GM20000 (cell line): Measurements from ENCODE around the gene TEX38.

ENCODE experiments used
- DNase-seq: peaks from one replicate; pipeline ENCODE4 v3.0.0; 2012; ENCODE audit warnings: low spot score
- TF ChIP-seq, protein P1 (sequence below): IDR thresholded peaks from 2 replicates; pipeline ENCODE4 v1.5.1; 2012; ENCODE audit warnings: mild to moderate bottlenecking, control low read depth; ENCODE audit errors: extremely low read depth, missing control alignments

Gene TEX38

DNA sequence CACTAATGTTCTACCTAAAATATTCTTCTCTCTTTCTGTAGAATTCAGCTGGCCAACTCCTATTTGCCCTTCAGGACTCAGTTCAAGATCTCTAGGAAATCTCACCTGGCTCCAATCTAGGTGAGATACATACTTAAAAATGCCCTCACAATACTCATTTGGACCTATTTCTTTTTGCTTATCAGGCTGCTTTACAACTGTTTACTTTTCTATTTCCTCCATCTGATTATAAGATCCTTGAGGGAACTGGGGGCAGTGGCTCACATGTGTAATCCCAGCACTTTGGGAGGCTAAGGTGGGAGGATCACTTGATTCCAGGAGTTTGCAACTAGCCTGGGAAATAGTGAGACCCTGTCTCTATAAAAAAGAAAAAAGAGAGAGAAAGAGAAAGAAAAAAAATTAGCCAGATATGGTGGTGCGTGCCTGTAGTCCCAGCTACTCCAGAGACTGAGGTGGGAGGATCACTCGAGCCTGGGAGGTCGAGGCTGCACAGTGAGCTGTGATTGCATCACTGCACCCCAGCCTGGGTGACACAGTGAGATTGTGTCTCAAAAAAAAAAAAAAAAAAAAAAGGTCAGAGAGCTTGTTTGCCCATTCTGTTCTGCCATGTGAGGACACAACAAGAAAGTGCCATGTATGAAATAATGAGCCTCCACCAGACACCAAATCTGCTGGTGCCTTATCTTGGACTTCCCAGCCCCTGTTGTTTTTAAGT, 32.4 kb downstream of the TEX38 start:
- TF ChIP-seq, protein P1, sequence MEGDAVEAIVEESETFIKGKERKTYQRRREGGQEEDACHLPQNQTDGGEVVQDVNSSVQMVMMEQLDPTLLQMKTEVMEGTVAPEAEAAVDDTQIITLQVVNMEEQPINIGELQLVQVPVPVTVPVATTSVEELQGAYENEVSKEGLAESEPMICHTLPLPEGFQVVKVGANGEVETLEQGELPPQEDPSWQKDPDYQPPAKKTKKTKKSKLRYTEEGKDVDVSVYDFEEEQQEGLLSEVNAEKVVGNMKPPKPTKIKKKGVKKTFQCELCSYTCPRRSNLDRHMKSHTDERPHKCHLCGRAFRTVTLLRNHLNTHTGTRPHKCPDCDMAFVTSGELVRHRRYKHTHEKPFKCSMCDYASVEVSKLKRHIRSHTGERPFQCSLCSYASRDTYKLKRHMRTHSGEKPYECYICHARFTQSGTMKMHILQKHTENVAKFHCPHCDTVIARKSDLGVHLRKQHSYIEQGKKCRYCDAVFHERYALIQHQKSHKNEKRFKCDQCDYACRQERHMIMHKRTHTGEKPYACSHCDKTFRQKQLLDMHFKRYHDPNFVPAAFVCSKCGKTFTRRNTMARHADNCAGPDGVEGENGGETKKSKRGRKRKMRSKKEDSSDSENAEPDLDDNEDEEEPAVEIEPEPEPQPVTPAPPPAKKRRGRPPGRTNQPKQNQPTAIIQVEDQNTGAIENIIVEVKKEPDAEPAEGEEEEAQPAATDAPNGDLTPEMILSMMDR, result no peak
- no peak for DNase-seq

DNA sequence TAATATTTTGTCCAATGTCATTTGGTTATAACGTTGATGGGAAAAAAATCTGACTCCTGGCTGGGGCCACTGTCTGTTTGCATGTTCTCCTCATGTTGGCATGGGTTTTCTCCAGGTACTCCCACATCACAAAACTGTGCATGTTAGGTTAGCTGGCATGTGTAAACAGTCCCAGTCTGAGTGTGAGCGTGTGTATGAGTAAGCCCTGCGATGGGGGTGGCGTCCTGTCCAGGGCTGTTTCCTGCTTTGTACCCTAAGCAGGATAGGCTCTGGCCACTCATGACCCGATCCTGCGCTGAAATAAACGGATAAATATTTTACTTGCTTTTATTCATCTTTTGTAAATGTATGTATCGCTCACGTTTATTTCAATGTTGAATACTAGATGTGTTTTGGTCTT, 33.8 kb downstream of the TEX38 start:
- DNase-seq, result no peak
- TF ChIP-seq, protein P1, result no peak

DNA sequence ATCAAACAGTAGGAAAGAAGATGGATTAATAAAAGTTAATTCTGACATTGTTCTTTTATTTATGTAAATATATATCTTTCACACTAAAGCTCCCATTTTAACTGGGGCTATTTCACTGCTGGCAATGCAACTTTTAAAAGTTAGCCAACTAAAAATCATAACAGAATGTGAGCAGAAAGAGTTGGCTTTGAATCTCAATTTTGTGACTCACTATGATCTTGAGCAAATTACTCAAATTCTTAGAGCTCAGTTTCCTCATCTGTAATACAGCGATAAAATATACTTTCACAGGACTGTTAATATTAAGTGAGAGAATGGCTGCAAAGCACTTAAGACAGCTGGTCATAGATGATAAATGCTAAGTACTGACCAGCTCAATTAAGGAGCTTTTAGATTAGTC, 36.5 kb downstream of the TEX38 start:
- no peak for DNase-seq
- TF ChIP-seq, protein P1, result no peak

DNA sequence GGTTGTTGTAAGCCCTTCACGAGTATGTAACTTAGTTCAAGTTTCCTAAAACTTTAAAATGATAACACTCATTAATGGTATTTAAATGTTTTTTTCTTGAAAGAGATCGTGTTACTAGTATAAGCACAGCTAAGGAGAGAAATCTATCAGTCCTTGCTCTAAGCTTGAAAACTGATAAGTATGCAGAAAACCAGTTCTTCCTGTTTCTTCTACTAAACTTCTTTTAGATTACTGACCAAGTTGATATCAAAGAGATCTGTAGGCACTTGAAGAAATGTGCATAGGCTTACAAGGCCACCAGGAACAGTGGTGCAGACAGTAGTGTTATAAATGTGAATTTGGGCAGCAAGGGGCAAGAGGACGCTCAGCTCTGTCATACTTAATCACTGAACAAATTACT, 43.3 kb downstream of the TEX38 start:
- DNase-seq, result no peak
- TF ChIP-seq, protein P1, result no peak

DNA sequence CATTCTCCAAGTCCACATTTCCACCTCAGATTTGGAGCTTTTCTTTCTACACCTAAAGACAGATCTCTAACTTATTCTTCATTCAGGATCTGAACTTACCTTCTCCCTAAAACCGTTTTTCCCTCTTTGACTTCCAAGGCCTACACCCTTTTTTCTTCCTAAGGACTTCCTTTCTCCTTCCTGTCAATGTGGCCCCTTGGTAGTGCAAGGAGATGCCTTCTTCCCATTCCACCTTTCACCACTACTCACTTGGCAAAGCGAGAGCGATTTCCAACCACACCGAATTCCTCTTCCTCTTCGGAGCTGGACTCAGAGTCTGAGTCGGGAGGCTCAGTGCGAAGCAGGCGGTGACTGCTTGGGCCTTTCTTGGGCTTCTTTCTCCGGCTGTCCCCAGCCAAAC, 46.0 kb downstream of the TEX38 start:
- DNase-seq, result no peak
- TF ChIP-seq, protein P1, result no peak

DNA sequence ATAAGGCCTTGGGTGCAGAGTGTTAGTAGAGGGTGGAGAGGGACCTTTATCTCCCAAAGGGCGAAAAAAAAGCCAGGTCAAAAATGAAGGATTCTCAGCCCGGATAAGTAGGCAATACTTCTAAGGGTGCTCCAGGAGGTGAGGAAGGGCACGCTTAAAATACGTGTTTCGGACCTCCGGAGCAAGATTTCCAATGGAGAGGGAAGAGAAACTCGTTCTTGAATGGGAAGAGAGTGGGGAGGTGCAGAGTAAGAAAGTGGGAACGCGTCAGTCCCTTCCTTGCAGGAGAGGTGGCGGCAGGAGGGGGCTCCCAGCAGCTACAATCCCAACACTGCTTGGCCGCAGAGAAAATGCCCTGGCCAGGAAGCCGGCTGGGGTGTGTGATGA, 46.7 kb downstream of the TEX38 start:
- TF ChIP-seq, protein P1, result no peak
- DNase-seq, result no peak

DNA sequence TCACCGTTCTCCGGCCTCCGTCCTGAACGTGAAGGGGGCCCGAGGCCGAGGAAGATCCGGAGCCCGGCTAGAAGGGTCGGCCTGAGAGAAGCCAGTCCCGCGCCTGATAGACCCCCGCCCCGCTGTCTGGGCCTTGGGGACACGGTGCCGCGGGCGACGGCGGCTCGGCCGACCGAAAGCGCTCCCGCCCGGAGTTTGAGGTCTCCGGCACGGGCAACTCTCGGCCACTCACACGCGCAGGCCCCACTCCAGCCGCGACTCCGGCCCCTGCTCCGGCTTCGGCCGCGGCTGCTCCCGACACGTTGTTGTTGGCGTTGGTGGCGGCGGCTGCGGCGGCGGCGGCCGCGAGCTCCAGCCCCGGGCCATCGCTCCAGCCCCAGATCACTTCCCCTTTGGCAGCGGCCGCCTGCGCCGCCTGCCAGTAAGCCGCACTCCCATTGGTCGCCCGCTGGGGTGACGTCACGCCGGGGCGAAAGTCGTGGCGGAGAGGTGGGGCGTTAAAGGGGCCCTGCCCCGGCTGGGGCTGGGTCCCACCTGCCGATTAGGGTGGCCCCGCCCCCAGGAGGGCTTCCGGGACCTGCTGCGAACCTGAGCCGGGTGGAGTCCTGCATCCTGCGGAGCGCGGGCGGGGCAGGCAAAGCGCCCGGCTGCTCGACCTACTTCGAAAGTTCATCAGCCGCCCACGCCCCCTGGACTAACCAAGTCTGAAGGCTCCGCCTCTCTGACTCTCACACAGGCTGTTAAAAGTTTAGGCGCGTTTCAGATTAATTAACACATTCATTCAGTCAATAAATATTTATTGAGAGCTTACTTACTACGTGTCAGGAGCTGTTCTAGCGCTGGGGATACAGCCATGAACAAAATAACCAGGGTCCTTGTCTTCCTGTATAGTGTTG, 47.3 kb downstream of the TEX38 start, which contains the start of gene EFCAB14:
EFCAB14 (minus strand) TSS at position 388 of the 896 bp plus-strand sequence. CDS start 1,027 bp downstream, outside the sequence.
- TF ChIP-seq, protein P1, result no peak
- peak; percentile 99 for DNase-seq
